A673 (cell line): ENCODE results near the gene FBXW8. TPM values are rescaled to one million over a fixed set of nuclear protein-coding genes. Genes with fewer than 3 reads are reported as not detected.

ENCODE experiments used
- BruUV-seq: library from RNA; stranded (reverse); fragments of 400-500 nt; replicated peaks from 2 replicates; lab custom pipeline; 2021; lab: Mats Ljungman, UMichigan
- CTCF ChIA-PET: fragments of 300-600 bp; sonication (Branson Sonifier 250); formaldehyde crosslinking; loops from one replicate; lab custom pipeline; 2022; ENCODE audit warnings: antibody characterized with exemption; lab: Charles Lee
- POLR2A ChIA-PET: fragments of 300-600 bp; sonication (Branson Sonifier 250); formaldehyde crosslinking; loops from one replicate; lab custom pipeline; 2022; ENCODE audit warnings: antibody characterized with exemption; ENCODE audit not compliant: low non-redundant PET; lab: Charles Lee
- DNase-seq: peaks from one replicate; pipeline ENCODE4 v3.0.0-alpha.2; 2015; ENCODE audit warnings: low spot score
- H3K27ac ChIP-seq: fragments of 200-600 bp; sonication (generic); 2 replicates; pipeline ENCODE4 v1.5.1; 2016; ENCODE audit warnings: mixed run types, low read depth, mild to moderate bottlenecking, mixed read lengths, antibody characterized with exemption, low read length; ENCODE audit not compliant: poor library complexity, severe bottlenecking
- H3K27me3 ChIP-seq: fragments of 200-600 bp; sonication (generic); replicated peaks from 2 replicates; pipeline ENCODE4 v1.6.1; 2017; ENCODE audit warnings: mixed run types, low read depth, mild to moderate bottlenecking, mixed read lengths, antibody characterized with exemption, low read length; ENCODE audit not compliant: insufficient read depth, poor library complexity
- H3K36me3 ChIP-seq: fragments of 200-600 bp; sonication (generic); 2 replicates; pipeline ENCODE4 v1.6.1; 2016; ENCODE audit warnings: mixed run types, mild to moderate bottlenecking, mixed read lengths, antibody characterized with exemption, low read length; ENCODE audit not compliant: insufficient read depth, poor library complexity, severe bottlenecking
- H3K4me1 ChIP-seq: fragments of 200-600 bp; sonication (generic); 2 replicates; pipeline ENCODE4 v1.6.1; 2017; ENCODE audit warnings: mixed run types, mild to moderate bottlenecking, mixed read lengths, antibody characterized with exemption, low read length; ENCODE audit not compliant: insufficient read depth, poor library complexity, severe bottlenecking
- H3K4me3 ChIP-seq: fragments of 200-600 bp; sonication (generic); 2 replicates; pipeline ENCODE4 v1.5.1; 2016; ENCODE audit warnings: low read depth, mixed run types, mild to moderate bottlenecking, mixed read lengths, low read length; ENCODE audit not compliant: poor library complexity, severe bottlenecking
- H3K9me3 ChIP-seq: fragments of 200-600 bp; sonication (generic); 2 replicates; pipeline ENCODE4 v1.6.1; 2016; ENCODE audit warnings: mixed run types, low read depth, mild to moderate bottlenecking, mixed read lengths, antibody characterized with exemption, low read length; ENCODE audit not compliant: poor library complexity, severe bottlenecking
- EZH2 ChIP-seq: fragments of 200-600 bp; sonication (generic); IDR thresholded peaks from 2 replicates; pipeline ENCODE4 v1.6.1; 2017; ENCODE audit warnings: borderline replicate concordance, low read depth, mild to moderate bottlenecking, mixed read lengths, antibody characterized with exemption, low read length; ENCODE audit not compliant: poor library complexity, severe bottlenecking
- intact Hi-C: fragments of 100-400 bp; cut with micrococcal nuclease; formaldehyde crosslinking; loops from one replicate; pipeline ENCODE4 v1.10.0; 2022; ENCODE audit not compliant: unreplicated experiment
- total RNA-seq: library from RNA; stranded (reverse); gene quantifications from 2 replicates; pipeline ENCODE4 v1.2.3, GENCODE V29; 2021
- TF ChIP-seq, protein P1 (sequence below): fragments of 300-800, 200-600 bp; sonication (generic); conservative IDR thresholded peaks from 2 replicates; pipeline ENCODE4 v1.5.1; 2017; ENCODE audit warnings: low read depth, mild to moderate bottlenecking, antibody characterized with exemption, low read length, moderate library complexity, mixed read lengths

FBXW8 gene
- total RNA-seq, 1 experiment from 2014 or later: 14.8 TPM

GRCh38 chr12:117072106-117072505 is 161.4 kb downstream of the FBXW8 start:
- no peaks in the 10 kb centered on the region for H3K36me3 ChIP-seq
- ChIA-PET POLR2A (no interaction called here), CTCF (no interaction called here)
- no peak overlapping the region for H3K27ac ChIP-seq
- peaks cover 6% of the 10 kb centered on the region for H3K27me3 ChIP-seq
- no TSS peak for BruUV-seq
- intact Hi-C loops: no loop called here
- H3K9me3 ChIP-seq: no peaks in the 10 kb centered on the region
- H3K4me1 ChIP-seq: no peaks in the 10 kb centered on the region
- H3K4me3 ChIP-seq: no peak overlapping the region
- TF ChIP-seq EZH2: no peak
- no peak for DNase-seq

DNA sequence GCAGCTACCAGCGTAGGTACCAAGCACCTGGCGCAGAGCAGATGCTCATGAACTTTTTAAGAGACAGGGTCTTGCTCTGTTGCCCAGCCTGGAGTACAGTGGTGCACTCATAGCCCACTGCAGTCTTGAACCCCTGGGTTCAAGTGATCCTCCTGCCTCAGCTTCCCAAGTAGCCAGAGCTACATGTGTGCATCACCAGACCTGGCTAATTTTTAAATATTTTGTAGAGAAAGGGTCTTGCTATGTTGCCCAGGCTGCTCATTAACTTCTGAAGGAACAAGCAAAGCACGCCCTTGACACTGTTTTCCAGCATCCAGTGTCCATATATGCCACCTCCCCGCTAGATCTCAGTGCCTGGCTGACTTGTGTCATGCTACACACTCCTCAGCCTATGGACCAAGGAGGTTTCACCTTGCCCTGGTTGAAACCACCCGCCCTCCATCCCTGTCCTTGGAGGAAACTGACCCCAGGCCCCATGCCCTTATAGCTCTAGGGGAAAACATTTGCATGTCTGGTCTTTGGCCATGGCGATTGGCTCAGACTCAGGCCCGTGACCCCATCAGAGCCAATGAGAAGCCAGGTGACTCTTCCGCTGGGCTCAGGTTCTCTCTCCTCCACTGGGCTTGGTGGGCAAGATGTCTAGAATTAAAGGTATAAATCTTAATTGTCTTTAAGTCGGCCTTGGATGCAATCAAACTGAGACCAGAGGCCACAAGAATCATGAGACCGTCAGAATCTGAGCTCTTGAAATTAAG is 162.2 kb downstream of the FBXW8 start:
- intact Hi-C loops: no loop called here
- POLR2A ChIA-PET: no interaction called here
- BruUV-seq: no TSS peak
- no peak overlapping the region for H3K4me3 ChIP-seq
- no peak for DNase-seq
- no peak for TF ChIP-seq EZH2
- TF ChIP-seq, protein P1, sequence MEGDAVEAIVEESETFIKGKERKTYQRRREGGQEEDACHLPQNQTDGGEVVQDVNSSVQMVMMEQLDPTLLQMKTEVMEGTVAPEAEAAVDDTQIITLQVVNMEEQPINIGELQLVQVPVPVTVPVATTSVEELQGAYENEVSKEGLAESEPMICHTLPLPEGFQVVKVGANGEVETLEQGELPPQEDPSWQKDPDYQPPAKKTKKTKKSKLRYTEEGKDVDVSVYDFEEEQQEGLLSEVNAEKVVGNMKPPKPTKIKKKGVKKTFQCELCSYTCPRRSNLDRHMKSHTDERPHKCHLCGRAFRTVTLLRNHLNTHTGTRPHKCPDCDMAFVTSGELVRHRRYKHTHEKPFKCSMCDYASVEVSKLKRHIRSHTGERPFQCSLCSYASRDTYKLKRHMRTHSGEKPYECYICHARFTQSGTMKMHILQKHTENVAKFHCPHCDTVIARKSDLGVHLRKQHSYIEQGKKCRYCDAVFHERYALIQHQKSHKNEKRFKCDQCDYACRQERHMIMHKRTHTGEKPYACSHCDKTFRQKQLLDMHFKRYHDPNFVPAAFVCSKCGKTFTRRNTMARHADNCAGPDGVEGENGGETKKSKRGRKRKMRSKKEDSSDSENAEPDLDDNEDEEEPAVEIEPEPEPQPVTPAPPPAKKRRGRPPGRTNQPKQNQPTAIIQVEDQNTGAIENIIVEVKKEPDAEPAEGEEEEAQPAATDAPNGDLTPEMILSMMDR: no peak
- H3K27ac ChIP-seq: no peak overlapping the region
- CTCF ChIA-PET: no interaction called here
- H3K4me1 ChIP-seq: no peaks in the 10 kb centered on the region
- H3K27me3 ChIP-seq: peaks cover 6% of the 10 kb centered on the region
- H3K9me3 ChIP-seq: no peaks in the 10 kb centered on the region
- no peaks in the 10 kb centered on the region for H3K36me3 ChIP-seq

DNA sequence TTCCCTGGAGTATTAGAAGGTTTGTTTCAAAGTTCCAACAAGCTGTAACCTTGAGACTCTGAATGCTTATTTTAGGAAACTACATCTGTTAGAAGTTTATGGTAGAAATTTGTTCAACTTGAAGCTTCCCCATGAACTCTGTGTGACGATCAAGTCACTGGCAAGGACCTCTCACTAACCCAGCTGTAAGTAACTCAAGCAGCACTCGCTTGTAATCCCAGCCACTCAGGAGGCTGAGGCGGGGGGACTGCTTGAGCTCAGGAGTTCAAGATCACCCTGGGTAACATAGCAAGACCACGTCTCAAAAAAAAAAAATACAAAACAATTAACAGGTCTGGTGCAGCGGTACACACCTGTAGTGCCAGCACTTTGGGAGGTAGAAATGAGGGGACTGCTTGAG is 162.9 kb downstream of the FBXW8 start:
- CTCF ChIA-PET: no interaction called here
- TF ChIP-seq, protein P1: no peak
- POLR2A ChIA-PET: no interaction called here

More for the DNA sequence above, 162.9 kb downstream of the FBXW8 start:
- no TSS peak for BruUV-seq
- no peaks in the 10 kb centered on the region for H3K4me1 ChIP-seq
- H3K9me3 ChIP-seq: no peaks in the 10 kb centered on the region
- H3K27ac ChIP-seq: no peak overlapping the region
- no peak overlapping the region for H3K4me3 ChIP-seq
- peaks cover 6% of the 10 kb centered on the region for H3K27me3 ChIP-seq
- no peaks in the 10 kb centered on the region for H3K36me3 ChIP-seq
- DNase-seq: no peak
- intact Hi-C loops: no loop called here
